ENCODE results near the gene CHCHD4. TPM values are rescaled to one million over a fixed set of nuclear protein-coding genes. Genes with fewer than 3 reads are reported as not detected.
"Not testable (repeated sequence)": the region's sequence is repeated elsewhere in the genome, so short reads cannot be mapped to it uniquely, and the experiment has no call there.

CHCHD4 gene
- total RNA-seq, 2 experiments from 2014 or later: 23.3 TPM

- no peak for ATAC-seq
Measured at GRCh38 chr3:14126887-14127505, 2.3 kb upstream of the CHCHD4 start.

GRCh38 chr3:14126017-14126886 is 1.6 kb upstream of the CHCHD4 start:
- H3K4me1 Mint-ChIP-seq: peaks cover 56% of the 10 kb centered on the region
- intact Hi-C loops (cut with DNase I, micrococcal nuclease): loop anchor here in 1 of 2 experiments (5.0 to 10.0 kb wide), 2 partner anchors 644 to 701 kb away; partner anchors contain the start of genes HDAC11 and NUP210
- ChIA-PET CTCF (interaction anchor here (1.3 to 2.0 kb wide), 3 partner anchors 17 to 230 kb away, joined by 5 to 9 read pairs (median 6); partner anchors contain the start of gene LSM3), POLR2A (interaction anchor here (1.8 to 3.6 kb wide), 3 partner anchors 16 to 646 kb away, joined by 4 to 34 read pairs (median 9); partner anchors contain the start of genes HDAC11, LSM3 and XPC)
- DNase-seq: no peak
- H3K36me3 Mint-ChIP-seq (ENCODE audit: low read depth): peaks cover 58% of the 10 kb centered on the region
- no peak for ATAC-seq
- peak overlapping the region; percentile 90 for H3K27ac Mint-ChIP-seq
- H3K4me3 Mint-ChIP-seq: peak overlapping the region; percentile 96
- H3K9me3 Mint-ChIP-seq (ENCODE audit: low read depth): peaks cover 3% of the 10 kb centered on the region
- no peaks in the 10 kb centered on the region for H3K27me3 Mint-ChIP-seq

More at GRCh38 chr3:14126887-14127505, 2.3 kb upstream of the CHCHD4 start:
- Mint-ChIP-seq H3K9me3 (ENCODE audit: low read depth) (peaks cover 3% of the 10 kb centered on the region), H3K4me1 (peaks cover 49% of the 10 kb centered on the region), H3K27ac (no peak overlapping the region), H3K27me3 (no peaks in the 10 kb centered on the region), H3K4me3 (peak overlapping the region; percentile 96), H3K36me3 (ENCODE audit: low read depth) (peaks cover 58% of the 10 kb centered on the region)
- ChIA-PET POLR2A (interaction anchor here (3.6 kb wide), 1 partner anchor 51 kb away, joined by 34 read pairs; the partner anchor contains the start of genes LSM3 and XPC), CTCF (no interaction called here)
- intact Hi-C loops (cut with DNase I, micrococcal nuclease): loop anchor here in 1 of 2 experiments (5.0 to 10.0 kb wide), 2 partner anchors 645 to 702 kb away; partner anchors contain the start of genes HDAC11 and NUP210
- no peak for DNase-seq

GRCh38 chr3:14125193-14126016 is 735 bp upstream of the CHCHD4 start:
- peaks cover 61% of the 10 kb centered on the region for H3K36me3 Mint-ChIP-seq (ENCODE audit: low read depth)
- no peaks in the 10 kb centered on the region for H3K27me3 Mint-ChIP-seq
- peak; percentile 62 for ATAC-seq
- peak overlapping the region; percentile 96 for H3K4me3 Mint-ChIP-seq
- DNase-seq: peak; percentile 82
- peak overlapping the region; percentile 90 for H3K27ac Mint-ChIP-seq
- peaks cover 3% of the 10 kb centered on the region for H3K9me3 Mint-ChIP-seq (ENCODE audit: low read depth)
- POLR2A ChIA-PET: interaction anchor here (1.0 to 3.6 kb wide), 6 partner anchors 9 to 645 kb away, joined by 3 to 34 read pairs (median 4); partner anchors contain the start of genes HDAC11, LSM3 and XPC
- CTCF ChIA-PET: interaction anchor here (0.6 to 2.6 kb wide), 8 partner anchors 11 to 307 kb away, joined by 3 to 9 read pairs (median 4); partner anchors contain the start of gene LSM3
- peaks cover 59% of the 10 kb centered on the region for H3K4me1 Mint-ChIP-seq
- intact Hi-C loops (cut with DNase I, micrococcal nuclease): loop anchor here (1.0 to 10.0 kb wide), 6 partner anchors 19 to 701 kb away; partner anchors contain the start of genes HDAC11 (in 1 of the 2) and NUP210 (in 1 of the 2)

- Mint-ChIP-seq H3K27me3 (no peaks in the 10 kb centered on the region), H3K27ac (peak overlapping the region; percentile 89), H3K4me1 (peaks cover 65% of the 10 kb centered on the region), H3K36me3 (ENCODE audit: low read depth) (peaks cover 57% of the 10 kb centered on the region), H3K4me3 (peak overlapping the region; percentile 96), H3K9me3 (ENCODE audit: low read depth) (peaks cover 3% of the 10 kb centered on the region)
- ChIA-PET CTCF (interaction anchor here (1.0 to 2.6 kb wide), 3 partner anchors 10 to 228 kb away, joined by 4 to 9 read pairs (median 8); no protein-coding TSS in a partner anchor), POLR2A (interaction anchor here (1.0 to 3.6 kb wide), 5 partner anchors 10 to 308 kb away, joined by 3 to 34 read pairs (median 3); partner anchors contain the start of genes LSM3 and XPC)
- intact Hi-C loops (cut with DNase I, micrococcal nuclease): loop anchor here (1.0 to 10.0 kb wide), 11 partner anchors 20 to 1112 kb away; partner anchors contain the start of genes LSM3 (in 2 of the 2), XPC (in 2 of the 2), CCDC174 (in 1 of the 2) and MRPS25 (in 1 of the 2)
- peak; percentile 68 for DNase-seq
- peak; percentile 15 for ATAC-seq
Measured at GRCh38 chr3:14124223-14124614, 451 bp downstream of the CHCHD4 start.

- ChIA-PET POLR2A (interaction anchor here (0.6 to 3.6 kb wide), 3 partner anchors 41 to 227 kb away, joined by 3 to 34 read pairs (median 3); partner anchors contain the start of genes LSM3 and XPC), CTCF (interaction anchor here (0.6 to 2.6 kb wide), 4 partner anchors 10 to 278 kb away, joined by 3 to 8 read pairs (median 4); no protein-coding TSS in a partner anchor)
- Mint-ChIP-seq H3K36me3 (ENCODE audit: low read depth) (peaks cover 52% of the 10 kb centered on the region), H3K27me3 (no peaks in the 10 kb centered on the region), H3K4me1 (peaks cover 63% of the 10 kb centered on the region), H3K9me3 (ENCODE audit: low read depth) (peaks cover 3% of the 10 kb centered on the region), H3K27ac (peak overlapping the region; percentile 89), H3K4me3 (peak overlapping the region; percentile 96)
- DNase-seq: no peak
- intact Hi-C loops (cut with DNase I, micrococcal nuclease): loop anchor here (1.0 to 10.0 kb wide), 11 partner anchors 21 to 1111 kb away; partner anchors contain the start of genes LSM3 (in 2 of the 2), XPC (in 2 of the 2), CCDC174 (in 1 of the 2) and MRPS25 (in 1 of the 2)
- ATAC-seq: no peak
Measured at GRCh38 chr3:14123308-14124222, 1.1 kb downstream of the CHCHD4 start.

GRCh38 chr3:14122301-14122700 is 2.4 kb downstream of the CHCHD4 start:
- peak overlapping the region; percentile 50 for H3K4me3 Mint-ChIP-seq
- H3K4me1 Mint-ChIP-seq: peaks cover 50% of the 10 kb centered on the region
- DNase-seq: no peak
- no peak for ATAC-seq
- H3K27me3 Mint-ChIP-seq: no peaks in the 10 kb centered on the region
- H3K9me3 Mint-ChIP-seq (ENCODE audit: low read depth): no peaks in the 10 kb centered on the region
- POLR2A ChIA-PET: interaction anchor here (0.6 to 1.0 kb wide), 2 partner anchors 35 to 56 kb away, joined by 3 to 4 read pairs; partner anchors contain the start of genes LSM3 and XPC
- peaks cover 40% of the 10 kb centered on the region for H3K36me3 Mint-ChIP-seq (ENCODE audit: low read depth)
- intact Hi-C loops (cut with DNase I, micrococcal nuclease): loop anchor here in 1 of 2 experiments (5.0 to 10.0 kb wide), 4 partner anchors 470 to 1110 kb away; partner anchors contain the start of genes MRPS25 and NUP210
- H3K27ac Mint-ChIP-seq: peak overlapping the region; percentile 65
- CTCF ChIA-PET: interaction anchor here (1.7 kb wide), 1 partner anchor 22 kb away, joined by 5 read pairs; no protein-coding TSS in a partner anchor

GRCh38 chr3:14121859-14122258 is 2.8 kb downstream of the CHCHD4 start:
- H3K27me3 Mint-ChIP-seq: no peaks in the 10 kb centered on the region
- intact Hi-C loops (cut with DNase I, micrococcal nuclease): loop anchor here in 1 of 2 experiments (5.0 to 10.0 kb wide), 4 partner anchors 470 to 1110 kb away; partner anchors contain the start of genes MRPS25 and NUP210
- H3K27ac Mint-ChIP-seq: no peak overlapping the region
- H3K4me1 Mint-ChIP-seq: peaks cover 46% of the 10 kb centered on the region
- H3K36me3 Mint-ChIP-seq (ENCODE audit: low read depth): peaks cover 39% of the 10 kb centered on the region
- ATAC-seq (no peak), DNase-seq (no peak)
- CTCF ChIA-PET: interaction anchor here (1.1 kb wide), 1 partner anchor 57 kb away, joined by 4 read pairs; the partner anchor contains the start of gene LSM3
- POLR2A ChIA-PET: interaction anchor here (1.0 kb wide), 1 partner anchor 57 kb away, joined by 3 read pairs; the partner anchor contains the start of genes LSM3 and XPC
- H3K9me3 Mint-ChIP-seq (ENCODE audit: low read depth): no peaks in the 10 kb centered on the region
- H3K4me3 Mint-ChIP-seq: no peak overlapping the region

GRCh38 chr3:14120921-14121448 is 3.7 kb downstream of the CHCHD4 start:
- H3K27me3 Mint-ChIP-seq: not testable (repeated sequence)

More at GRCh38 chr3:14120921-14121448, 3.7 kb downstream of the CHCHD4 start:
- ChIA-PET CTCF (interaction anchor here (1.1 kb wide), 1 partner anchor 58 kb away, joined by 4 read pairs; the partner anchor contains the start of gene LSM3), POLR2A (interaction anchor here (1.0 kb wide), 1 partner anchor 58 kb away, joined by 3 read pairs; the partner anchor contains the start of genes LSM3 and XPC)
- not testable (repeated sequence) for DNase-seq; H3K4me3 Mint-ChIP-seq; H3K9me3 Mint-ChIP-seq (ENCODE audit: low read depth); ATAC-seq; H3K27ac Mint-ChIP-seq
- intact Hi-C loops (cut with DNase I, micrococcal nuclease): loop anchor here in 1 of 2 experiments (5.0 to 10.0 kb wide), 4 partner anchors 469 to 1109 kb away; partner anchors contain the start of genes MRPS25 and NUP210
- H3K36me3 Mint-ChIP-seq (ENCODE audit: low read depth): peaks cover 41% of the 10 kb centered on the region
- peaks cover 37% of the 10 kb centered on the region for H3K4me1 Mint-ChIP-seq
